Tibial nerve (tissue), 4 donors: Measurements from ENCODE around the gene ARSB.

ENCODE experiments used
- EP300 ChIP-seq, 2 donors: sonication (generic); formaldehyde crosslinking; IDR thresholded peaks; one replicate each; pipeline ENCODE4 v1.6.1; 2017; ENCODE audit warnings: antibody characterized with exemption in 2 of 2, mild to moderate bottlenecking in 1 of 2
- POLR2A ChIP-seq, 2 donors: fragments of 450-650 bp; IDR thresholded peaks; one replicate each; pipeline ENCODE4 v1.6.1; 2017; ENCODE audit warnings: antibody characterized with exemption in 2 of 2, mild to moderate bottlenecking in 2 of 2, moderate library complexity in 2 of 2
- TF ChIP-seq, protein P1 (sequence below), 5 experiments: fragments of 200-600 bp in 3 of 5; fragments of 450-650 bp in 2 of 5; sonication (generic) in 3 of 5; IDR thresholded peaks; one replicate each; pipeline ENCODE4 v1.5.1; 2016 to 2019; ENCODE audit warnings: antibody characterized with exemption in 5 of 5, mild to moderate bottlenecking in 3 of 5, moderate library complexity in 2 of 5

DNA sequence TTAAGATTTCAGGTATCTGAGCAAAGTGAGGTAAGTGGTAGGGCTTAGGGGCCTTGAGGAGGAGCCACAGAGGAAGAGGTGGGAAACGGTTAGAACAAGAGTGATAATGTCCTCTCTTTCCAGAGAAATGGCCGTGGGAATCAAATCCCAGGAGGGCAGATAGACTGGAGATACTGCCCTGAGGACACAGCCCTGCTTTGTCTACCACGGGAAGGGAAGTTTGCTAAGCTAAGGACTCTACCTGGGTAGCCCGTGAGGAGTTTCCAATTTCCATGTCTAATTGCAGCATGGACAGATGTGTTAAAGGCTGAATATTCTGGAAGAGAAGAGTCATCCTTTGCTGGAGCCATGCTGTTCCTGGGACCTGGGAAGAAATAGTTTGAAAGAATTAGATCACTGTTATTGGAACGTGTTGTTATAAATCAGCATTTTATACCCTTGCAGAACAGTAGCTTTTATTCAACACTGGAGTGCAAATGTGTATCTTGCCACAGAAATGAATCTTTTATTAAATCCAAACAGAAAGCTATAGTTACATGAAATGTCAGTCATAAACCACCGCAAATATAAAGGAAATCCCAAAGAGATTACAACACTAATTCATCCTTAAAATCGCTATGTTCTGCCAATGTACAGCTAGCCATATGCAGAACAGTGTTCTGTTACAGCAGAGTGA lies 203.4 kb downstream of the ARSB start:
- TF ChIP-seq, protein P1, sequence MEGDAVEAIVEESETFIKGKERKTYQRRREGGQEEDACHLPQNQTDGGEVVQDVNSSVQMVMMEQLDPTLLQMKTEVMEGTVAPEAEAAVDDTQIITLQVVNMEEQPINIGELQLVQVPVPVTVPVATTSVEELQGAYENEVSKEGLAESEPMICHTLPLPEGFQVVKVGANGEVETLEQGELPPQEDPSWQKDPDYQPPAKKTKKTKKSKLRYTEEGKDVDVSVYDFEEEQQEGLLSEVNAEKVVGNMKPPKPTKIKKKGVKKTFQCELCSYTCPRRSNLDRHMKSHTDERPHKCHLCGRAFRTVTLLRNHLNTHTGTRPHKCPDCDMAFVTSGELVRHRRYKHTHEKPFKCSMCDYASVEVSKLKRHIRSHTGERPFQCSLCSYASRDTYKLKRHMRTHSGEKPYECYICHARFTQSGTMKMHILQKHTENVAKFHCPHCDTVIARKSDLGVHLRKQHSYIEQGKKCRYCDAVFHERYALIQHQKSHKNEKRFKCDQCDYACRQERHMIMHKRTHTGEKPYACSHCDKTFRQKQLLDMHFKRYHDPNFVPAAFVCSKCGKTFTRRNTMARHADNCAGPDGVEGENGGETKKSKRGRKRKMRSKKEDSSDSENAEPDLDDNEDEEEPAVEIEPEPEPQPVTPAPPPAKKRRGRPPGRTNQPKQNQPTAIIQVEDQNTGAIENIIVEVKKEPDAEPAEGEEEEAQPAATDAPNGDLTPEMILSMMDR (IDR thresholded peaks at IDR 0.05): no peak
- TF ChIP-seq POLR2A (IDR thresholded peaks at IDR 0.05) (no peak), EP300 (IDR thresholded peaks at IDR 0.05) (no peak)
